Measurements from ENCODE around the gene MITD1. TPM values are rescaled to one million over a fixed set of nuclear protein-coding genes. Genes with fewer than 3 reads are reported as not detected.

Gene MITD1
- polyA plus RNA-seq, 3 donors = 24.9 to 33.8 (median 25.4) TPM

DNA sequence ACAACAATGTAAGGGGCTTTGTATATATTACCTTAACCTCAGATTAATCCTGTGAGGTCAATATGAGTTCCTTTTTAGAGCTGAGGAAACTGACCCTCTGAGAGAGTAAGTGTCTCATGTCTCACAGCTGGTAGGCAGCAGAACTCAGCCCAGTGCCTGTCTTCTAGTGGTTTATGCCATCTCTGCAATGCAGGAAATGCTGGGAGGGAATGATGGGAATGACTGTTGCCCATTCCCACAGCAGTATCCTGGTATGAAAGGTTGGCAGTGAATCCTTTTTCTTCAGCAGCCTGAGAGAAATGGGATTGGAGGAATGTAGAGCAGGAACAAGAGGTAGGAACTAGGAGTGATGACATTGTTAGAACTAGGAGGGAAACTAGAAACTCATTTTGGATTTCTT lies 6.2 kb upstream of the MITD1 start:
- H3K9me3 ChIP-seq (replicated peaks in 1 of 2; ENCODE audit: control insufficient read depth in 1 of 2, insufficient read depth in 1 of 2, low read length in 2 of 2) = no peaks in the 10 kb centered on the region
- H3K79me2 ChIP-seq (ENCODE audit: insufficient read depth, low read length) = peaks cover 46% of the 10 kb centered on the region
- intact Hi-C loops (cut with micrococcal nuclease) = loop anchor here in 1 of 2 donors (10.0 kb wide), 1 partner anchor 308 kb away; the partner anchor contains the start of gene REV1
- peaks cover 18% of the 10 kb centered on the region for H4K20me1 ChIP-seq (ENCODE audit: insufficient read depth, low read length)
- no peak overlapping the region for H3K27ac ChIP-seq (ENCODE audit: low read depth in 1 of 2, low read length in 2 of 2)
- H3K4me3 ChIP-seq (replicated peaks in 1 of 3; ENCODE audit: low read depth in 2 of 3, low read length in 3 of 3) = no peak overlapping the region
- H3K4me3 Mint-ChIP-seq = no peak overlapping the region
- peaks cover 13% of the 10 kb centered on the region for H3K4me1 Mint-ChIP-seq
- peaks cover 0 to 3% (median 0%) of the 10 kb centered on the region in 7 donors for H3K9me3 Mint-ChIP-seq
- H3K27me3 Mint-ChIP-seq (ENCODE audit: low read depth in 3 of 3) = peaks cover 0 to 3% (median 1%) of the 10 kb centered on the region in 3 donors
- peaks cover 26 to 53% of the 10 kb centered on the region in 2 donors for H3K36me3 ChIP-seq (replicated peaks in 1 of 2; ENCODE audit: control insufficient read depth in 1 of 2, insufficient read depth in 2 of 2, low read length in 2 of 2)
- no peaks in the 10 kb centered on the region for H3K27me3 ChIP-seq (ENCODE audit: control insufficient read depth in 2 of 2, insufficient read depth in 2 of 2, low read length in 2 of 2)
- H3K36me3 Mint-ChIP-seq = peaks cover 45 to 58% of the 10 kb centered on the region in 2 donors
- DNase-seq = no peak
- no peak overlapping the region for H2AFZ ChIP-seq (ENCODE audit: insufficient read depth, low read depth, low read length, poor library complexity, severe bottlenecking)
- peaks cover under 1 to 4% of the 10 kb centered on the region in 2 donors for H3K4me1 ChIP-seq (ENCODE audit: control insufficient read depth in 1 of 2, insufficient read depth in 2 of 2, low read length in 2 of 2)
- H3K9ac ChIP-seq (ENCODE audit: insufficient read depth, low read length, poor library complexity, severe bottlenecking) = no peak overlapping the region
- H3K4me2 ChIP-seq (replicated peaks; ENCODE audit: extremely low read depth, low read length, poor library complexity, severe bottlenecking) = no peak overlapping the region
- TF ChIP-seq CTCF (IDR thresholded peaks at IDR 0.05) = no peak
- H3K27ac Mint-ChIP-seq = peak overlapping the region in 2 of 7 donors; percentile 2 to 62

DNA sequence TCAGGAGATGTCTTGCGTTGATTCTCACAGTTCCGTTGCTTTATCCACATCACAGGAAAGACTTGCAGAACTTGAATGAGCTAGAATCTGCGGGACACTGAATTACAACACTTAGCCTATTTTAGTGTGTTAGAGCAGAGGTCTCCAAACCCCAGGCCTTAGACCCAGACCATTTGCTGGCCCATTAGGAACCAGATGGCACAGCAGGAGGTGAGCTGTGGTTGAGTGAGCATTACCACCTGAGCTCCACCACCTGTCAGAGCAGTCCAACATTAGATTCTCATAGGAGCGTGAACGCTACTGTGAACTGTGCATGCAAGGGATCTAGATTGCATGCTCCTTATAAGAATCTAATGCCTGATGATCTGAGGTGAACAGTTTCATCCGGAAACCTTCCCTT lies 4.0 kb upstream of the MITD1 start:
- no peak overlapping the region for H3K4me3 ChIP-seq (replicated peaks in 1 of 3; ENCODE audit: low read depth in 2 of 3, low read length in 3 of 3)
- H3K9me3 ChIP-seq (replicated peaks in 1 of 2; ENCODE audit: control insufficient read depth in 1 of 2, insufficient read depth in 1 of 2, low read length in 2 of 2) = no peaks in the 10 kb centered on the region
- H3K36me3 Mint-ChIP-seq = peaks cover 26 to 36% of the 10 kb centered on the region in 2 donors
- peaks cover 13 to 20% of the 10 kb centered on the region in 2 donors for H3K4me1 ChIP-seq (ENCODE audit: control insufficient read depth in 1 of 2, insufficient read depth in 2 of 2, low read length in 2 of 2)
- H3K4me3 Mint-ChIP-seq = no peak overlapping the region
- no peak overlapping the region for H3K27ac Mint-ChIP-seq
- no peak for TF ChIP-seq CTCF (IDR thresholded peaks at IDR 0.05)
- H3K9ac ChIP-seq (ENCODE audit: insufficient read depth, low read length, poor library complexity, severe bottlenecking) = no peak overlapping the region
- no peak for DNase-seq
- 100% methylated on average over 1 of the region's 6 CpGs for WGBS (ENCODE audit: insufficient coverage)
- H4K20me1 ChIP-seq (ENCODE audit: insufficient read depth, low read length) = peaks cover 18% of the 10 kb centered on the region
- peaks cover 0 to 1% (median 0%) of the 10 kb centered on the region in 3 donors for H3K27me3 Mint-ChIP-seq (ENCODE audit: low read depth in 3 of 3)
- H2AFZ ChIP-seq (ENCODE audit: insufficient read depth, low read depth, low read length, poor library complexity, severe bottlenecking) = no peak overlapping the region
- H3K79me2 ChIP-seq (ENCODE audit: insufficient read depth, low read length) = peaks cover 68% of the 10 kb centered on the region
- peaks cover 25% of the 10 kb centered on the region for H3K4me1 Mint-ChIP-seq
- no peaks in the 10 kb centered on the region for H3K27me3 ChIP-seq (ENCODE audit: control insufficient read depth in 2 of 2, insufficient read depth in 2 of 2, low read length in 2 of 2)
- peaks cover 24 to 31% of the 10 kb centered on the region in 2 donors for H3K36me3 ChIP-seq (replicated peaks in 1 of 2; ENCODE audit: control insufficient read depth in 1 of 2, insufficient read depth in 2 of 2, low read length in 2 of 2)
- intact Hi-C loops (cut with micrococcal nuclease) = loop anchor here (5.0 to 10.0 kb wide), 2 partner anchors 310 to 578 kb away; partner anchors contain the start of genes COA5 (in 1 of the 2), REV1 (in 1 of the 2) and UNC50 (in 1 of the 2)
- H3K9me3 Mint-ChIP-seq = no peaks in the 10 kb centered on the region
- no peak overlapping the region for H3K4me2 ChIP-seq (replicated peaks; ENCODE audit: extremely low read depth, low read length, poor library complexity, severe bottlenecking)
- no peak overlapping the region for H3K27ac ChIP-seq (ENCODE audit: low read depth in 1 of 2, low read length in 2 of 2)
